Astrocyte (in vitro differentiated cells and primary cell): ENCODE results near the gene SLC25A30. TPM values are rescaled to one million over a fixed set of nuclear protein-coding genes. Genes with fewer than 3 reads are reported as not detected.
"Not testable (repeated sequence)": the region's sequence is repeated elsewhere in the genome, so short reads cannot be mapped to it uniquely, and the experiment has no call there.

ENCODE experiments used
- DNase-seq: peaks from one replicate; pipeline ENCODE4 v3.0.0-alpha.2; 2010; ENCODE audit warnings: low read depth
- FAIRE-seq: peaks from 2 replicates; lab custom pipeline; 2011; peaks lifted over from hg19 to GRCh38; lab: Jason Lieb, UNC
- H2AFZ ChIP-seq: 2 replicates; pipeline ENCODE4 v1.6.0; 2012; ENCODE audit warnings: low read depth, low read length, inconsistent platforms
- H3K27ac ChIP-seq: 2 replicates; pipeline ENCODE4 v1.5.1; 2011; ENCODE audit warnings: low read depth, low read length, inconsistent platforms
- H3K27me3 ChIP-seq: 2 replicates; pipeline ENCODE4 v1.6.0; 2011; ENCODE audit warnings: low read length, inconsistent platforms; ENCODE audit not compliant: insufficient read depth
- H3K36me3 ChIP-seq: 2 replicates; pipeline ENCODE4 v1.5.1; 2011; ENCODE audit warnings: low read length, inconsistent platforms; ENCODE audit not compliant: insufficient read depth
- H3K4me1 ChIP-seq: 2 replicates; pipeline ENCODE4 v1.5.1; 2011; ENCODE audit warnings: low read length, inconsistent platforms; ENCODE audit not compliant: insufficient read depth
- H3K4me2 ChIP-seq: 2 replicates; pipeline ENCODE4 v1.6.0; 2012; ENCODE audit warnings: low read length, inconsistent platforms
- H3K4me3 ChIP-seq: 2 replicates; pipeline ENCODE4 v1.5.1; 2011; ENCODE audit warnings: low read depth, mild to moderate bottlenecking, low read length, inconsistent platforms; ENCODE audit not compliant: insufficient read depth
- H3K79me2 ChIP-seq: 2 replicates; pipeline ENCODE4 v1.6.0; 2012; ENCODE audit warnings: mild to moderate bottlenecking, low read length, inconsistent platforms; ENCODE audit not compliant: insufficient read depth
- H3K9ac ChIP-seq: 2 replicates; pipeline ENCODE4 v1.6.0; 2012; ENCODE audit warnings: mild to moderate bottlenecking, low read length, inconsistent platforms
- H3K9me3 ChIP-seq: 2 replicates; pipeline ENCODE4 v1.5.1; 2012; ENCODE audit warnings: low read depth, mild to moderate bottlenecking, low read length, inconsistent platforms; ENCODE audit not compliant: insufficient read depth
- H4K20me1 ChIP-seq: 2 replicates; pipeline ENCODE4 v1.6.0; 2012; ENCODE audit warnings: low read length, inconsistent platforms; ENCODE audit not compliant: insufficient read depth
- H3K27ac Mint-ChIP-seq: one replicate; pipeline ENCODE4 v1.8.0; 2021; ENCODE audit warnings: mild to moderate bottlenecking, mixed read lengths; ENCODE audit not compliant: unreplicated experiment
- H3K27me3 Mint-ChIP-seq: one replicate; pipeline ENCODE4 v1.8.0; 2021; ENCODE audit warnings: low read depth, mixed read lengths; ENCODE audit not compliant: unreplicated experiment
- H3K36me3 Mint-ChIP-seq: one replicate; pipeline ENCODE4 v1.8.0; 2021; ENCODE audit warnings: low read depth, mixed read lengths; ENCODE audit not compliant: unreplicated experiment
- H3K4me1 Mint-ChIP-seq: one replicate; pipeline ENCODE4 v1.8.0; 2021; ENCODE audit warnings: low read depth, mixed read lengths; ENCODE audit not compliant: unreplicated experiment
- H3K4me3 Mint-ChIP-seq: one replicate; pipeline ENCODE4 v1.8.0; 2021; ENCODE audit warnings: mild to moderate bottlenecking, moderate library complexity, mixed read lengths; ENCODE audit not compliant: unreplicated experiment
- H3K9me3 Mint-ChIP-seq: one replicate; pipeline ENCODE4 v1.8.0; 2021; ENCODE audit warnings: mild to moderate bottlenecking, mixed read lengths; ENCODE audit not compliant: unreplicated experiment
- CTCF ChIP-seq: IDR thresholded peaks from 2 replicates; pipeline ENCODE4 v1.5.1; 2011; ENCODE audit warnings: low read depth, mild to moderate bottlenecking, inconsistent platforms, low read length, moderate library complexity; ENCODE audit not compliant: insufficient read depth
- EZH2 ChIP-seq: IDR thresholded peaks from 2 replicates; pipeline ENCODE4 v1.6.1; 2012; ENCODE audit warnings: mild to moderate bottlenecking, low read length, inconsistent platforms; ENCODE audit not compliant: insufficient read depth
- total RNA-seq: library from RNA; stranded (reverse); gene quantifications from 2 replicates; pipeline ENCODE4 v1.2.1, GENCODE V29; 2021

The SLC25A30 gene
- total RNA-seq, 1 donor from 2014 or later = 14.3 TPM

- not testable (repeated sequence) for H3K27me3 ChIP-seq, H3K4me1 Mint-ChIP-seq, H3K4me2 ChIP-seq, H3K9me3 Mint-ChIP-seq, H3K27ac Mint-ChIP-seq, H3K9ac ChIP-seq, DNase-seq, H3K27ac ChIP-seq, H3K36me3 ChIP-seq, H3K79me2 ChIP-seq, H3K4me3 ChIP-seq, H3K9me3 ChIP-seq, H3K4me3 Mint-ChIP-seq, H3K4me1 ChIP-seq, FAIRE-seq, H2AFZ ChIP-seq, H4K20me1 ChIP-seq, H3K27me3 Mint-ChIP-seq
- H3K36me3 Mint-ChIP-seq = peaks cover 13% of the 10 kb centered on the region
Measured at GRCh38 chr13:45376651-45377050, 41.5 kb downstream of the SLC25A30 start.

- Histone ChIP-seq H3K27ac (no peak overlapping the region), H3K9me3 (no peaks in the 10 kb centered on the region), H2AFZ (no peak overlapping the region), H3K36me3 (no peaks in the 10 kb centered on the region), H3K4me3 (no peak overlapping the region), H3K4me1 (peaks cover 5% of the 10 kb centered on the region), H4K20me1 (no peaks in the 10 kb centered on the region), H3K4me2 (no peak overlapping the region), H3K9ac (no peak overlapping the region), H3K27me3 (no peaks in the 10 kb centered on the region), H3K79me2 (no peaks in the 10 kb centered on the region)
- no peaks in the 10 kb centered on the region for H3K9me3 Mint-ChIP-seq
- no peak overlapping the region for H3K4me3 Mint-ChIP-seq
- FAIRE-seq (peak; percentile 29), DNase-seq (peak; percentile 39)
- TF ChIP-seq EZH2 = no peak
- TF ChIP-seq CTCF = no peak
- peaks cover 13% of the 10 kb centered on the region for H3K36me3 Mint-ChIP-seq
- peaks cover 9% of the 10 kb centered on the region for H3K4me1 Mint-ChIP-seq
- no peaks in the 10 kb centered on the region for H3K27me3 Mint-ChIP-seq
- no peak overlapping the region for H3K27ac Mint-ChIP-seq
Measured at GRCh38 chr13:45374917-45375316, 43.3 kb downstream of the SLC25A30 start.

GRCh38 chr13:45373162-45373547 is 45.0 kb downstream of the SLC25A30 start:
- Mint-ChIP-seq H3K27ac (no peak overlapping the region), H3K4me1 (peaks cover 12% of the 10 kb centered on the region), H3K27me3 (no peaks in the 10 kb centered on the region), H3K9me3 (no peaks in the 10 kb centered on the region), H3K36me3 (peaks cover 13% of the 10 kb centered on the region), H3K4me3 (no peak overlapping the region)
- TF ChIP-seq EZH2 (no peak), CTCF (no peak)
- no peaks in the 10 kb centered on the region for H3K27me3 ChIP-seq
- H3K36me3 ChIP-seq = no peaks in the 10 kb centered on the region
- no peaks in the 10 kb centered on the region for H3K79me2 ChIP-seq
- no peak overlapping the region for H2AFZ ChIP-seq
- H3K9me3 ChIP-seq = no peaks in the 10 kb centered on the region
- H3K4me3 ChIP-seq = no peak overlapping the region
- no peak overlapping the region for H3K27ac ChIP-seq
- H4K20me1 ChIP-seq = no peaks in the 10 kb centered on the region
- H3K4me1 ChIP-seq = peaks cover 5% of the 10 kb centered on the region
- H3K9ac ChIP-seq = no peak overlapping the region
- DNase-seq = no peak
- no peak for FAIRE-seq
- H3K4me2 ChIP-seq = no peak overlapping the region
